ENCODE measurements around the gene DTNA.
A peak's percentile ranks its signal among the peaks of the same experiment; 100 is the strongest.
"Not testable (repeated sequence)": the region's sequence is repeated elsewhere in the genome, so short reads cannot be mapped to it uniquely, and the experiment has no call there.

The DTNA gene

DNA sequence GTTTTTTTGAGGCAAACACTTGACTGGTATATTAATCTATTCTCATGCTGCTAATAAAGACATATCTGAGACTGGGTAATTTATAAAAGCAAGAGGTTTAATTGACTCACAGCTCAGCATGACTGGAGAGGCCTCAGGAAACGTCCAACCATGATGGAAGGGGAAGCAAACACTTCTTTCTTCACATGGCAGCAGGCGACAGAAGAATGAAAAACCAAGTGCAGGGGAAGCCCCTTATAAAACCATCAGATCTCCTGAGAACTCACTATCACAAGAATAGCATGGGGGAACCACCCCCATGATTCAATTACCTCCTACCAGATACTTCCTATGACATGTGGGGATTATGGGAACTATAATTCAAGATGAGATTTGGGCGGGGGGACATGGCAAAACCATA is 194.9 kb downstream of the DTNA start:
- DNase-seq (ENCODE audit: low read depth), result no peak

DNA sequence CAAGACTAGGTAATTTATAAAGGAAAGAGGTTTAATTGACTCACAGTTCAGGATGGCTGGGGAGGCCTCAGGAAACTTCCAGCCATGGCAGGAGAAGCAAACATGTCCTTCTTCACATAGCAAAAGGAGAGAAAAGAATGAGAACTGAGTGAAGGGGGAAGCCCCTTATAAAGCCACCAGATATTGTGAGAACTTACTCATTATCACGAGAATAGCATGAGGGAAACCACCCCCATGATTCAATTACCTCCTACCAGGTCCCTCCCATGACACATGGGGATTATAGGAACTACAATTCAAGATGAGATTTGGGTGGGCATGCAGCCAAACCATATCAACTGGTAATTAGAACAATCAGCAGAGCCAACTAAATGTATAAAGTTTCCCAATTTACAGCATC is 196.9 kb downstream of the DTNA start:
- not testable (repeated sequence) for DNase-seq (ENCODE audit: low read depth)

DNA sequence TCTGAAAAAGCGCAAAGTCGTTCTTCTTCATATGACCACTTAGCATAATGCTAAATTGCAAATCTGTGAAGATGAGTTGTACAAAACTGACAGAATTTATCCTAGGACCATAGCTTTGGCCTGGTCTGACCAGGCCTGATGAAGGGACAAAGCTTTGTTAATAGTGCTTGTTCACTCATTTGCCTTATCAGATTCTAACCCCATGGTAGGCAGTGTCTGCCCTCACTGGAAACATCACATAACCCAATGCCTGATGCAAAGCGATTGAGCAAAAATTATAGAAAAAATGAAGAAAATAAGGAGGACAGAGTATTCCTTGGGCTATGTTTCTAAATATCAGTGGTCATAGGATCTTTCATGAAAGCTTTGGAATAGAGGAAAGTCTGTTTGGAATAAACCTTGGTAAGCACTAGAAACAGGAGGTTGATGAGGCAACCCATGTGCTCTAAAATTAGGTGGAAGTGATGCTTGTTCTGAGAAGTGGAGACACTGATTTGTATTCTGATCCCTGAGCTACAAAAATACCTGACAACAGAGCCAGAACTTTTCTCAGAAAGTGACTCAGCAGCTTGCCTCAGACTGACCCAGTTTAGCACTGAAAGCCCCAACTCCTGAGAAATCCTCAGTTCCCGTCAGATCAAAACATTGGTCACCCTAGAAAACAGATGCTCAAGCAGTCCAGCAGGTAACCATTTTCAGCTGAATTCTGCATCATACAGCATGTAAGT is 199.7 kb downstream of the DTNA start:
- peak; percentile 30 for DNase-seq (ENCODE audit: low read depth)

DNA sequence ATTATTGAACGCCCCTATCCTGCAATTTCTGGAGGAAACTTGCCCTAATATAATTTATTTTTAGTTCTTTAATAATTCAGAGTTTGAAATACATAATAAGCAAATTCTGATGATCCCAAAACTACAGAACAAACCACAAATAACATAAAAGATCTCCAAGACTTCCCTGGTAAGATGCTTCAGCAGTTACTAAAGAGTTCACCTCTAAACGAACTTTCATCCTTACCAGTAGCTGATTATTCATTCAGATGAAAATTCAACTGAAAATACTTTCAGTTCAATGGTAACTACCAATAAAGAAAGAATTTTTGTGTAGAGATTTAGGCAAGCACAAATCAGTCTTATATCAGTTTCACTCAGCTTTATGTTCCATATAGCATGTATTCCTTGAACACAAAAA is 201.0 kb downstream of the DTNA start:
- DNase-seq (ENCODE audit: low read depth), result no peak

DNA sequence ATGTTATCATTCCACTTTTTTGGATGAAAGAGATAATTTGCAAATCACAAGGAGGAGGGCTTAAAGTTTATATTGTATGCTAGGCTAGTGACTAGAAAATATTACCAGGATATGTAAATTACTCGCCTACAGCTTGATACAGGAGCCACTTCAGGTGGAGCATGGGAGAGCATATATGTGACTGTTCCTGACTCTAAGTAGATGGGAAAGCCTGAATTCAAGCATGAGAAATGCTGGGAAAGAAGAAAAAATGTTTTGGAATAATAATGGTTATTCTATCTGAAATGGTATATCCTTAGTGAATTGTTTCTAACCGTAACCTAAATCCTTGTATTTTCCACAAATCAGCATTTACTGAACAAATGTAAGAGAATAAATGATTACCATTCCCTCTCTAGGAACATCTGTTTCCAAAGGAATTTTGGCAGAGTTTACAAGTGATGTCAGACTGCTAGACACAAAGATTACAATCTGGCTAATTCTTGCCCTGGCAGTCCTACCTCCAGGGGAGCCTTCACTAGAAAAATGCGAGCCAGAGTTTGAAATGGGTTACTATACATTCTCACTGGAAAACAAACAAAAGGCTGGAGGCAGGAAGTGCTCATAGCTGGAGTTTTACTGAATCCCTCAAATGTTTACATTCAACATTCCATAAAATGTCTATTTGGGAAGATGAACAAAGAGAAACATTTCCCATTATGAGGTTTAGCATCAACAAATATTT is 201.7 kb downstream of the DTNA start:
- DNase-seq (ENCODE audit: low read depth), result peak; percentile 91

DNA sequence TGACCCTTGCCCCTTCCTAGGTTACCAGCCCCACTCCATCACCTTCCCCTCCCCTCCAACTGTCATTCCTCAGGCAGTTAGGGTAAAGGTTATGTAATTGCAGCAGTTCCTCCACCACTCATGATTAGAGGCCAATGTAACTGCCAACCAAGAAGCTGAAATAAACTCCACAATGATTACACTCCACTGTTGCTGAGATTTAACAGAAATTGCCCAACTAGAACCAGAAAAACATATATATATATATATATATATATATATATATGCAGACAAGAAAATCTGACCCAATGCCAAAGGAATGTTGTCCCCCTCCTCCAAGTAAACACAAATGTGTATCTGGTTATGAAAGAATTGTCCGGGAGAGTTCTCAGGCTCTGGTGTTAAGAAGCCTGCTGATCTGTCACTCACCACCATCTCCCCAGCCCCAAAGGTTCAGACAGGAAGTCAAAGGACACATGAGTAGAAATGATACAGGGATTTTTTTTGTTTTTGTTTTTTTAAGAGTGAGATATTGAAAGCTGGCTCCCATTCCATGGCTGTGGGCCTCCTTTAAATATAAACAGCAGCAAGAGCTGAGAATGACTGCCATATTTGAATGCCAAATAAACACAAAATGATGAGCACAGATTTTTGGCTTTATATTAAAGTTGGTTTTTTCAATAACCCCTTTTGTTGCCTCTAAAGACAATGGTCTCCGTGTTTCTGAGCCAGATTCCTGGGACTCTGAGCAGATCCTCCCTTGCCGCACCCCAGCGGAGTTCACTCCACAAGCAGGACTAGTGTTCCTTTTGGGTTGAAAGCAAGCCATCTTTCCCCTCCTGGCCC is 204.0 kb downstream of the DTNA start:
- DNase-seq (ENCODE audit: low read depth), result peak; percentile 64

DNA sequence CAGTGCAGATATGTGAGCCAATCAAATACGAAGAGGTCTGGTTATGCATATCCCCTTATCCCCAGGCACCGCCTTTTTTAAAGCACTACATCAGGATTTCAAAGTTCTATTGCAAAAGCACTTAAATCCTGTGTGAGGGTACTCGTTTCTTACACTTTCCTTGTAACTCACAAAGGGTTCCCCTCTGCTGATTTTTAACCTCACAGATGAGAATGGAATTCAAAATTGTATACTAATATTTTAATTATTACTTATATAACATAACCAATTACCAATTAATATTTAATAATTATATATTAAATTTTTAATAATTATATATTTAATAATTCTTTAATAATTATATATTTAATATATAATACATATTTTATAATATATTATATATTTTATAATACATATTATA is 204.9 kb downstream of the DTNA start:
- DNase-seq (ENCODE audit: low read depth), result no peak

DNA sequence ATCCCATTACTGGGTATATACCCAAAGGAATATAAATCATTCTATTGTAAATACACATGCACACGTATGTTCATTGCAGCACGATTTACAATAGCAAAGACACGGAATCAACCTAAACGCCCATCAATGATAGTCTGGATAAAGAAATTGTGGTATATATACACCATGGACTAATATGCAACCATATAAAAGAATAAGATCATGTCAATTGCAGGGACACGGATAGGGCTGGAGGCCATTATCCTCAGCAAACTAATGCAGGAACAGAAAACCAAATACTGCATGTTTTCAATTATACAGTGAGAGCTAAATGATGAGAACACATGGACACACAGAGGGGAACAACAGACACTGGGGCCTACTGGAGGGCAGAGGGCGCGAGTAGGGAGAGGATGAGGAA is 206.4 kb downstream of the DTNA start:
- not testable (repeated sequence) for DNase-seq (ENCODE audit: low read depth)

DNA sequence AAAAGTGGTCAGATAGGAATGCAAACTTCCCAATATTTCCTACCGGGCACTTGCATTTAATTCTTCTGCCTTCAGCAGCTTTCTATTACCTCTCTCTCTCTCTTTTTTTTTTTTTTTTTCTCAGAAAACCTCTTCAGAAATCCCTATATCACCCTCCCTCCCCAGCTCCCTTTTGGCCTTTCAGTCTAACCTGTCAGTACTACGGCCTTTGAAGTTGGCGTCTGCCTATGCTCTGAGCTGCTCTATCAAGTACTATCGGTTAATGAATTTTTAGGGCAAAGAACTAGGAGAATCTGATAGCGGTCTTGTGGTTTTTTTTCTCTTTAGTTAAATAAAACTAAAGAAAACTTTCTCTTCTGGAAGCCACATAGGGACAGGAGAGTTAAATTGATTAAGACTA is 208.8 kb downstream of the DTNA start:
- no peak for DNase-seq (ENCODE audit: low read depth)

DNA sequence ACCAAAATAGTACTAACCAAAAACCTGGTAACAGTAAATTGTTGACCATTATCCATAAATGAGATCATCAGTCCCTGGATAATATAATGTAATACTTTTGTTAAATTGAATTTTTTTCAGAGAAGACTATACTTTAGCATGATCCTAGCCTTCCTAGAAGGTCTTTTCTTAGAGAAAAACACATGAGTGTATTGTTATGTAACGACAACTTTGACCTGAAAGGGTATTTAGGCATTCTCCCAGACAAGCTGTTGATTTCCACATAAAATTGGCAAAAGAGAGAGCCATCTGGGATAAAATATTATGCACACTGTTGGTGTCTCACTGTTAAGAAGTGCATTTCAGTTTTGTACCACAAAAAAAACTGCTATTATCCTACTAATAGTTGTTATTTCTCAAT is 211.1 kb downstream of the DTNA start:
- no peak for DNase-seq (ENCODE audit: low read depth)

DNA sequence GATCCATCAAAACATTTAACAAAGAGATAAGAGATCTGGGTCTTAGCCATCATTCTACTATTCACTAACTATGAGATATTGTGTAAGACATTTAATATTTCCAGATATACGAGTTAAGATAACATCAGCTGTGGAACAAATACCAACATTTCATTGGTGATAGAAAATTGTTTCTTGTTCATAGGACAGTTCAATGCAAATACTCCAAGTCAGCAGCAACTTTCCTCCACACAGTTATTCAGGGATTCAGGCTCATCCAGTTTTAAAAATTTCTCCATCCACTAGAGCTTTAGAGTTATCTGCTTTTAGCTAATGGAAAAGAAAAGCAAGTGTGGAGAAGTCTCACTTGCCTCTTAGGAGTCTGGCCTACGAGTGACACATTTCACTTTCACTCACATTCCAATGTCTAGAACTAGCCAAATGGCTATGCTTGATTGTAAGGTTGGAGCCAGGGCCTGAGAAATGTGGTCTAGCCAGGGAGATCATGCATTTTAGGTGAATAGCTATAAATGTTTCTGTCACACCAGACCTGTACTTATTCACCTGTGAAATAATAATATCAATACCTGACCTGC is 211.8 kb downstream of the DTNA start:
- DNase-seq (ENCODE audit: low read depth), result no peak

DNA sequence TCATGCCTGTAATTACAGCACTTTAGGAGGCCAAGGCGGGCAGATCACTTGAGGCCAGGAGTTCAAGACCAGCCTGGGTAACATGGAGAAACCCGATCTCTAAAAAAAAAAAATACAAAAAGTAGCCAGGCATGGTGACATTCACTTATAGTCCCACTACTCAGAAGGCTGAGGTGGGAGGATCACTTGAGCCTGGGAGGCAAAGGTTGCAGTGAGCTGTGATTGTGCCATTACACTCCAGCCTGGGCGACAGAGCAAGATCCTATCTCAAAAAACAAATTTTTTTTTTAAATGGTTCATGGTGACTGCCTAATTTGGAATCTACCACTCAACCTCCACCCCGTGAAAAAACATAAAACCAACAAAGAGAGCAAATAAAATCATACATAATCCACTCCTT is 212.5 kb downstream of the DTNA start:
- not testable (repeated sequence) for DNase-seq (ENCODE audit: low read depth)

DNA sequence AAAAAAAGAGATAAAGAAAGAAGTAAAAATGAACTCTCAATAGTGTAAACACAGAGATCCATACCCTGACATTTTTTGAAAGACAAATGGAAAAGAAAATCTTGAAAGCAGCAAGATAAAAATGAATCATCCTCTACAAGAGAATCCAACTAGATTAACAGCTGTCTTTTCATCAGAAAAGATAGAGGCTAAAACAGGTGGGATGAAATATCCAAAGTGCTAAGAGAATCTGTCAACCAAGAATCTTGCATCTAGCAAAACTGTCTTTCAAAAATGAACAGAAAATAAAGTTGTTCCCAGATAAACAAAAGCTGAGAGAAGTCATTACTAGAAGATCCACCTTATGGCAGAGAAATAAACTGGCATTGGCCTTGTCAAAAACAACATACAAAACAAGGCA is 213.8 kb downstream of the DTNA start:
- no peak for DNase-seq (ENCODE audit: low read depth)

DNA sequence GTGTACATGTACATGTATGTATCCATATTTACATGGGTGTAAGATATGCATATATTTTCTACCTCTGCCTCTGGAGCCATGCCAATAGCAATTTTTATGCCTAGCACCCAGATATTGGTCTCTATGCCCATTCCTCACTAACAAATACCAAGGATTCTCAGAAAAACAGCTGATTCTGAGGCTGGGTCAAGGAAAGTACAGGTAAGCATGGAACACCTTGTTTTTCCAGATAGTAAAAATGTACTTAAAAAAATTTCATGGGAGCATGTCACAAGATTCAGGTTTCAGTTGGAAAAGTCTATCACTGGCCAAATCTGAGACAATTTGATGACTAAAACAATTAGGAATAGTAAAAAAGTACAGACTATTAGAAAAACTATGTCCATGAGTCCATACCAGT is 216.6 kb downstream of the DTNA start:
- DNase-seq (ENCODE audit: low read depth), result no peak

DNA sequence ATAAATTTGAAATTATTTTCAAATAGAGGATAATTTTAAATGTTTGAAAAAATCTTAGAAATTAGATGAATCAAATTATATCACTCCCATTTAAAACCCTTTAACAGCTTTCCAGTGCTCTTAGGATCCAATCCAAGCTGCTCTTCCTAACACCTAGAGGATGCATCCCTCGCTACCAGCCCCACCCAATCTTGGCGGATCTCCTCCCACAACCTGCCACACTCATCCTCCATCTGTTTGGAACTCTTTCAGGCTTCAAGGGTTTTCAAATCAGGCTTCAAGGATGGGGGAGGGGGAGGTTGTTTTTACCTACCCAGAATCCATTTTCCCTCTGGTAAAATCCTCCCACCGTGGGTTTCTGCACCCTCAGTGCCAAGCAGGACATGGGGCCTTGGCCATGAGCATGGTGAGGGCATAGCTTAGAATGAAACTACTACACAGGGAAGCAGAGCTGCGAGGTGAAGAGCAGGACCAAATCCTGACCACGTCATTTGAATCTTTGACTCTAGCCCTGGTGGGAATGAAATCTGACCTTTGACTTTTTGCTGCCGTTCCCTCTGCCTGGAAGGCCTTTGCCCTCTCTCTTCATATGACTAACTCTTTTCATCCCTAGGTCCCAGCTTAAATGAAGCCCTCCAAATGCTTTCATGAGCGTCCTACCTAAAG is 218.1 kb downstream of the DTNA start:
- peak; percentile 15 for DNase-seq (ENCODE audit: low read depth)

DNA sequence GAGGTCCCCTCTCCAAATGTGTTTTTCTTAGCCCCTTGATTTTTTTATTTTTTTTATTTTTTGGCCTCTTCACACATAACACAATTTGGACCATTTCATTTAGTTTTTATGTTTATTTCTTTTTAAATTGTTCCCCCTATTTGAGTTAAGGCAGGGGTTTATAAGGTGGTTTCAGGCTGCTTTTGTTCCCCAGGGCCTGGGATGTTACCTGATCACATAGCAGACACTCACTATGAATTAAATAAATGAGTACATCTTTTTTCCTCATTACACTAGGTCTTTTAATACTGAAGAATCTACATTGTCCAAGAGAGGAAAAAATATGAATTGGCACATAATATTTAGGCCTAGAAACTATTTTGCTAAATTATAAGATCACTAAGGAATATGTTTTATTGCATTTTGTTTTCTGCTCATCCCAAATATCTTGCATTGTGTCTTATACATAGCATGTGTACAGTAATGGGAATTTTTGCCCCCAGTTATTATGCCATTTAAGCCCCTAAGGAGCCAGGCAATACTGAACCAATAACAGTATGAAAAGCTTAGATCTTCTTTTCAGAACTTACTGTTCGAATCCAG is 218.7 kb downstream of the DTNA start:
- no peak for DNase-seq (ENCODE audit: low read depth)

DNA sequence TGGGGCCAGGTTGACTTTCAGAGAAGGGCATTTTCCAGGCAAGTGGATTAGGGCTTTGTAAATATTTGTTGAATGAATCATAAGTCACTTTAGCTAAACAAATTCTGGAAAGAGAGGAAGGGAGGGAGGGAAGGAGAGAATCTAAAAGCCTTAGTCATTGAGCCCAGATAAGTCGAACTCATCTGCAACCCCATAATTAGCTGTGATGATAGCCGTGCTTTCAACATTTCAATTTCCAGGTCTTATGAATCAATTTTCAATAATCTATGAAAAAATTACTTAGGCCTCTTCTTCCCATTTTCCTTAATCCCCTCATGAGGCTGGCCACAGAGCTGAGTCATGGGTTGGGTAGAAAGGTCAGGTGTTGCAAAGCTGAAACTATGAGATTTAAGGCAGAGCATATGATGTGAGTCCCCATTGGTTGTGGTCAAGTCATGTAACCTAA is 219.3 kb downstream of the DTNA start:
- DNase-seq (ENCODE audit: low read depth), result peak; percentile 92

DNA sequence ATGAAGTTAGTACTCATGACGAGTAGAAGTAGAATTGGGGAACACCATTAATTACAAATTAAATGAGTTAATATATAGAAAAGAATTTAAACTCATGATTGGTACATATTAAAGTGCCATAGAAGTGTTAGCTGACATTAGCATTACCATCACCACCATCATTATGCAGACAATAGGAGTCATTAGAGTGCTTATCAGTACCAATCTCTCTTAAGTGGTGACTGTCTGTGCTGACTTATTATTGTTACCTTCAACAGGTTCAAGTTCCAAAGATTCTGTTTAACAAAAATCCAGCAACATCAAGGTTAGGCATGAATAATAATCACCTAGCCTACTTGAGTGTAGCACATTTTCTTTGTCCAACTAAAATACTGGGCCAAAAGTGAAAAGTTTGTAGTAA is 222.3 kb downstream of the DTNA start:
- DNase-seq (ENCODE audit: low read depth), result no peak

DNA sequence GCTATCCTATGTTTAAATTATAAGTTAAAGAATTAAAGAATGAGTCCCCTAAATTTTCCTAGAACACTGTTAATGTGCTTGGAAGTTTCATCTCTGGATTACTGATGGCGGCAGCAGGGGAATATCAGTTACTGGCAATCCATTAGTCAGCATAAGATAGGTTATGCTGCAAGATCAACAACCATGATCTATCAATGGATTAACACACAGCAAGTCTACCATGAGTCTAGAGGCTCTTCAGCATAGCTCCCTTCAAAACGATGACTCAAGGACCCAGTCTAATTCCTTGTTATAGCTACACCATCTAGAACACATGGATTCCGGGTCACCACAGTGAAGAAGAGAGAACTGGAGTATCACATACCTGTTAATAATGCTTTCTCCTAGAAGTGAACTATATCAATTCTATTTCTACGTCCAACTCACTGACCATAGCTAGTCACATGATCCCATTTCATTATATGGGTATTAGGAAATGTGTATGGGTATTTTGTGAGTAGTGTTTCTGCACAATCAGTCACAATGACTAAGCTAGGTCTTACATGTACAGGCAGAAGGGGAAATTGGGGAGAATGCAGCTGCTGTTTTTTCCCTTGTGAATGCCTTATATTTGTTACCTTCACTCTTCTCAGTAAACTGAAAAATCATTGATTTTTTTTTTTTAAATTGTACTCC is 222.8 kb downstream of the DTNA start:
- no peak for DNase-seq (ENCODE audit: low read depth)

DNA sequence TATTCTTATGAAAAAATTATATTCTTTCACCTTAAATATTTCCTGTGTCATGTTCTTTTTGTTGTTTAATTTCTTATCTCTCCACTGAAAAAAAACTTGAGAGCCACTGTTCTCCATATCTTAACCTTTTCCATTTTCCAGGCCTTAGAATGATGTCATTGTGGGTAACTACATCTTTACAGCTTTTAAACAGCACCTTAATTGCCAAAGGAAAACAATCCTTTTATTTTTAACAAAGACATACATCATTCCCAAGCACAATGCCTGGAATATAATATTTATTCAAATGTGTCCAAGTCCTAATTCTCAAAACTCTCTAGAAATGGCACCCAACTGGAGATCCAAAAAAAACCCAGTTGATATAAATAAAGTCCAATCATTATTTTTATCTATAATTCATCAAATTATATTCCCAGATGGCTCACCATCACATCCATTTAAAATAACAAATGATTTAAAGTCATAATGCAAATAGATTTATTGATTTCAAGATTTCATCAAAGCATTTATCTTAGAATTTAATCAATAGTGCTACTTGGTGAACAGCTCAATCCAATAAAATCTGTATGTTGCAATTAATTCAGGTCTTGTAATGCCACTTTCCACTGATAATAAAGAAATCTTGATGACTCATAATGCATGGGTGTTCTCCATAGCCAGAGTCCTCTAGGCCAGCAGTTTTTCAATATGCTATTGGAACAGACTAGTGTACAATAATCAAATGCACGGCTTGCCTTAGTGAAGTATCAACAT is 224.0 kb downstream of the DTNA start:
- peak; percentile 31 for DNase-seq (ENCODE audit: low read depth)
